ENCODE results near the gene FGF4.
"Not testable (repeated sequence)": the region's sequence is repeated elsewhere in the genome, so short reads cannot be mapped to it uniquely, and the experiment has no call there.

The FGF4 gene

GRCh38 chr11:69771466-69771865, 3.7 kb downstream of the FGF4 start:
- DNase-seq, result no peak

GRCh38 chr11:69770540-69770939, 4.6 kb downstream of the FGF4 start:
- DNase-seq, result no peak

- no peak for DNase-seq
Measured at GRCh38 chr11:69765498-69765995, 9.6 kb downstream of the FGF4 start.

- DNase-seq, result not testable (repeated sequence)
Measured at GRCh38 chr11:69764918-69765317, 10.2 kb downstream of the FGF4 start.

GRCh38 chr11:69760319-69760718, 14.8 kb downstream of the FGF4 start:
- no peak for DNase-seq

GRCh38 chr11:69752890-69753289, 22.3 kb downstream of the FGF4 start:
- no peak for DNase-seq

GRCh38 chr11:69750875-69751597, 24.1 kb downstream of the FGF4 start:
- DNase-seq, result no peak

GRCh38 chr11:69750108-69750850, 24.9 kb downstream of the FGF4 start:
- no peak for DNase-seq

GRCh38 chr11:69748637-69749036, 26.5 kb downstream of the FGF4 start:
- no peak for DNase-seq

- no peak for DNase-seq
Measured at GRCh38 chr11:69746752-69747742, 28.1 kb downstream of the FGF4 start.

GRCh38 chr11:69746140-69746539, 29.0 kb downstream of the FGF4 start:
- no peak for DNase-seq

- DNase-seq, result no peak
Measured at GRCh38 chr11:69745201-69745600, 29.9 kb downstream of the FGF4 start.

- DNase-seq, result no peak
Measured at GRCh38 chr11:69744435-69744834, 30.7 kb downstream of the FGF4 start.

- no peak for DNase-seq
Measured at GRCh38 chr11:69734841-69735240, 40.3 kb downstream of the FGF4 start.

GRCh38 chr11:69734367-69734766, 40.8 kb downstream of the FGF4 start:
- DNase-seq, result no peak

- no peak for DNase-seq
Measured at GRCh38 chr11:69732910-69733309, 42.2 kb downstream of the FGF4 start.

GRCh38 chr11:69731110-69731509, 44.0 kb downstream of the FGF4 start:
- no peak for DNase-seq

- DNase-seq, result no peak
Measured at GRCh38 chr11:69730500-69730899, 44.6 kb downstream of the FGF4 start.

GRCh38 chr11:69729252-69729651, 45.9 kb downstream of the FGF4 start:
- no peak for DNase-seq

GRCh38 chr11:69727266-69727665, 47.9 kb downstream of the FGF4 start:
- no peak for DNase-seq

GRCh38 chr11:69726481-69726880, 48.7 kb downstream of the FGF4 start:
- DNase-seq, result no peak

- DNase-seq, result no peak
Measured at GRCh38 chr11:69726019-69726418, 49.1 kb downstream of the FGF4 start.

GRCh38 chr11:69721745-69722144, 53.4 kb downstream of the FGF4 start:
- no peak for DNase-seq
